BE2C (cell line): ENCODE data around the gene RBM6.
"Not testable (repeated sequence)": the region's sequence is repeated elsewhere in the genome, so short reads cannot be mapped to it uniquely, and the experiment has no call there.

Experiments
- DNase-seq: peaks from one replicate; pipeline ENCODE4 v3.0.0-alpha.2; 2020
- H3K27me3 ChIP-seq: fragments of 250-450 bp; sonication (Bioruptor Pico); 2 replicates; pipeline ENCODE4 v1.5.1; 2020; ENCODE audit warnings: mild to moderate bottlenecking
- H3K36me3 ChIP-seq: fragments of 250-450 bp; sonication (Bioruptor Pico); 2 replicates; pipeline ENCODE4 v1.5.1; 2020; ENCODE audit warnings: mild to moderate bottlenecking
- H3K4me1 ChIP-seq: fragments of 250-450 bp; sonication (Bioruptor Pico); 2 replicates; pipeline ENCODE4 v1.5.1; 2020
- H3K4me3 ChIP-seq: 2 replicates; pipeline ENCODE4 v1.5.1; 2011; ENCODE audit warnings: low read depth, low read length
- H3K9me3 ChIP-seq: fragments of 250-450 bp; sonication (Bioruptor Pico); 2 replicates; pipeline ENCODE4 v1.5.1; 2020
- TF ChIP-seq, protein P1 (sequence below): IDR thresholded peaks from 2 replicates; pipeline ENCODE4 v1.5.1; 2012; ENCODE audit warnings: mild to moderate bottlenecking, low read depth, low read length

The RBM6 gene

DNA sequence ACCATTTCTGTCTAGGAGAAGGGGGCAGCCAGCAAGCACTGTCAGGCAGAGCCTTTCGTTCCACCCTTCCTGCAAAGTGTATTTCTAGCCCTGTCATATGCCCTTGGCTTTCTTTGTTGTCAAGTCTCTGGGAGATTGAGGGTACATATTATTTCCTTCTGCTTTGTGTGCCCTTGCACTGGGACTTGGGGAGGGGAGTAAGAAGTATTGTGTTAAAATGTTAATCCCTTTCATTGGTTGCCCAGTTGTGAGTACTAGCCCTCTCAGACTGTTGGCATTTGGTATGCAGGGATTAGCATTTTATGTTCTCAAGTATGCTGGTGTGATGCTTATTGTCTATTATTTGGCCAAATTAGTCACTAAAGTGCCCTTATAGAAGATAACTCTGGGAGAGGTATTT is 63.9 kb downstream of the RBM6 start:
- H3K27me3 ChIP-seq = no peaks in the 10 kb centered on the region
- TF ChIP-seq, protein P1, sequence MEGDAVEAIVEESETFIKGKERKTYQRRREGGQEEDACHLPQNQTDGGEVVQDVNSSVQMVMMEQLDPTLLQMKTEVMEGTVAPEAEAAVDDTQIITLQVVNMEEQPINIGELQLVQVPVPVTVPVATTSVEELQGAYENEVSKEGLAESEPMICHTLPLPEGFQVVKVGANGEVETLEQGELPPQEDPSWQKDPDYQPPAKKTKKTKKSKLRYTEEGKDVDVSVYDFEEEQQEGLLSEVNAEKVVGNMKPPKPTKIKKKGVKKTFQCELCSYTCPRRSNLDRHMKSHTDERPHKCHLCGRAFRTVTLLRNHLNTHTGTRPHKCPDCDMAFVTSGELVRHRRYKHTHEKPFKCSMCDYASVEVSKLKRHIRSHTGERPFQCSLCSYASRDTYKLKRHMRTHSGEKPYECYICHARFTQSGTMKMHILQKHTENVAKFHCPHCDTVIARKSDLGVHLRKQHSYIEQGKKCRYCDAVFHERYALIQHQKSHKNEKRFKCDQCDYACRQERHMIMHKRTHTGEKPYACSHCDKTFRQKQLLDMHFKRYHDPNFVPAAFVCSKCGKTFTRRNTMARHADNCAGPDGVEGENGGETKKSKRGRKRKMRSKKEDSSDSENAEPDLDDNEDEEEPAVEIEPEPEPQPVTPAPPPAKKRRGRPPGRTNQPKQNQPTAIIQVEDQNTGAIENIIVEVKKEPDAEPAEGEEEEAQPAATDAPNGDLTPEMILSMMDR = no peak
- no peaks in the 10 kb centered on the region for H3K36me3 ChIP-seq
- H3K4me3 ChIP-seq = no peak overlapping the region
- DNase-seq = no peak
- no peaks in the 10 kb centered on the region for H3K4me1 ChIP-seq
- H3K9me3 ChIP-seq = no peaks in the 10 kb centered on the region

DNA sequence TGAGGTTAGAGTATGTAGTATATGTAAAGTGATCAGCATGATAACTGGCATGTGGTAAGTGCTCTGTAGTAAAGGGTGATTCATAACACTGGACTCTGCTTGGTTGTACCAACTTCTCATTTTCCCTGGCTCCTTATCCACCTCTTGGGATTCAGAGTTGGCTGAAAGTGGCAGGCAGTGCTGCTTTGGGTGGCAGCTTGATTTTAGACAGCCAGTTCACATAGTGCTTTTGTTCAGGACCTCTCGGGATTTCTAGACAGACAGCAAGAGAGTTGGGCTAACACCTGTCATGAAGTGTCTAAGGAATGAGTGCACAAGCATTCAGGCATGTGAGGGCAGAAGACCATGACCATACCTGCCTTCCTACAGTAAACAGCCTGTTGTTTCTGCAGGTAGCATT is 69.0 kb downstream of the RBM6 start:
- no peak for DNase-seq
- Histone ChIP-seq H3K9me3 (no peaks in the 10 kb centered on the region), H3K36me3 (no peaks in the 10 kb centered on the region), H3K4me3 (no peak overlapping the region), H3K27me3 (no peaks in the 10 kb centered on the region), H3K4me1 (no peaks in the 10 kb centered on the region)
- TF ChIP-seq, protein P1 = no peak

DNA sequence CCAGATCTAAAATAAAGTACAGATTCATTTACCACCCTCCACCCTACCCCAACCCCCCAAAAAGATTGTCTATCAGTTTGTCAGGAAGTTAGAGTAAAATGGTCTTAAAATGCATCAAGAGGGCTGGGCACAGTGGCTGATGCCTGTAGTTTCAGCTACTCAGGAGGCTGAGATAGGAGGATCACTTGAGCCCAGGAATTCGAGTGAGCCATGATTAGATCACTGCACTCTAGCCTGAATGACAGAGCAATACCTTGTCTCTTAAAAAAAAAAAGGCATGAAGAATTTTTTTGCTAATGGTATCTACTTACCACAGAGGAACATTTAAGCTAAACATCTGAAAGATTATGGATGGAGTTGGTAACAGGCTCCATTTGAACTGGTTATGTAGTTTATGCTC is 71.0 kb downstream of the RBM6 start:
- Histone ChIP-seq H3K27me3 (no peaks in the 10 kb centered on the region), H3K36me3 (no peaks in the 10 kb centered on the region), H3K4me1 (no peaks in the 10 kb centered on the region), H3K4me3 (no peak overlapping the region), H3K9me3 (no peaks in the 10 kb centered on the region)
- TF ChIP-seq, protein P1 = no peak
- DNase-seq = no peak

DNA sequence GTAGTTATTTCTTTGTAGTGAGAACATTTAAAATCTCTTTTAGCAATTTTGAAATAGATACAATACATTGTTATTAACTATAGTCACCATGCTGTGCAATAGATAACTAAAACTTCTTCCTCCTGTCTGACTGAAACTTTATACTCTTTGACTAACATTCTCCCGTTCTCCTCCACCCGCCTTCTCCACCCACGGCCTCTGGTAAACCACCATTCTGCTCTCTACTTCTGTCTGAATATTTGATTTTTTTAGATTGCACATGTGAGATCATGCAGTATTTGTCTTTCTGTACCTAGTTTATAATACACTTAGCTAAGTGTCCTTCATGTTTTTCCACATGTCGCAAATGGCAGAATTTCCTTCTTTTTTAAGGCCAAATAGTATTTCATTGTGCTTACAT is 76.0 kb downstream of the RBM6 start:
- no peaks in the 10 kb centered on the region for H3K36me3 ChIP-seq
- H3K4me1 ChIP-seq = no peaks in the 10 kb centered on the region
- TF ChIP-seq, protein P1 = no peak
- H3K27me3 ChIP-seq = no peaks in the 10 kb centered on the region
- no peak overlapping the region for H3K4me3 ChIP-seq
- H3K9me3 ChIP-seq = no peaks in the 10 kb centered on the region
- no peak for DNase-seq

DNA sequence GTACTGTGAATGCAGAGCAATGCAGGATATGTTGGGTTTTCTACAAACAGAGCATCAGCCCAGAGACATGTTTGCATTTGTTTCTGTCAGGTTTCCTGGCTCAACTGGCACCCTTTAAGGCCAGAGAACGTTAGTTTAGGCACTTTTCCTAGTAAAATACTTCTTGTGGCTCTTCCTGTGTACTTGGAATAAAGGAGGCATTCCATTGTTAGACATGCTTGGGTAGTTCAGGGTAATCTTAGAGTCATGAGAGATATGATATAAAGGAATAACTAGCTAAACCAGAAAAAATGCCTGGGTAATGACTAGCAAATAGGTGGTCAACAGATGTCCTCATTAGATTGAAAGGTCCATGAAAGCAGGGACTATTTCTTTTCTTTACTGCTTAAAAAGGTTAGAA is 88.4 kb downstream of the RBM6 start:
- Histone ChIP-seq H3K4me3 (no peak overlapping the region), H3K36me3 (no peaks in the 10 kb centered on the region), H3K9me3 (no peaks in the 10 kb centered on the region), H3K4me1 (no peaks in the 10 kb centered on the region), H3K27me3 (no peaks in the 10 kb centered on the region)
- TF ChIP-seq, protein P1 = no peak
- no peak for DNase-seq

DNA sequence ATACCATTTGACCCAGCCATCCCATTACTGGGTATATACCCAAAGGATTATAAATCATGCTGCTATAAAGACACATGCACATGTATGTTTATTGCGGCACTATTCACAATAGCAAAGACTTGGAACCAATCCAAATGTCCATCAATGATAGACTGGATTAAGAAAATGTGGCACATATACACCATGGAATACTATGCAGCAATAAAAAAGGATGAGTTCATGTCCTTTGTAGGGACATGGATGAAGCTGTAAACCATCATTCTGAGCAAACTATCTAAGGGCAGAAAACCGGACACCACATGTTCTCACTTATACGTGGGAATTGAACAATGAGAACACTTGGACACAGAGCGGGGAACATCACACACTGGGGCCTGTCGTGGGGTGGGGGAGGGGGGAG is 91.3 kb downstream of the RBM6 start:
- not testable (repeated sequence) for H3K4me1 ChIP-seq, H3K9me3 ChIP-seq, H3K36me3 ChIP-seq, H3K27me3 ChIP-seq, DNase-seq, H3K4me3 ChIP-seq

DNA sequence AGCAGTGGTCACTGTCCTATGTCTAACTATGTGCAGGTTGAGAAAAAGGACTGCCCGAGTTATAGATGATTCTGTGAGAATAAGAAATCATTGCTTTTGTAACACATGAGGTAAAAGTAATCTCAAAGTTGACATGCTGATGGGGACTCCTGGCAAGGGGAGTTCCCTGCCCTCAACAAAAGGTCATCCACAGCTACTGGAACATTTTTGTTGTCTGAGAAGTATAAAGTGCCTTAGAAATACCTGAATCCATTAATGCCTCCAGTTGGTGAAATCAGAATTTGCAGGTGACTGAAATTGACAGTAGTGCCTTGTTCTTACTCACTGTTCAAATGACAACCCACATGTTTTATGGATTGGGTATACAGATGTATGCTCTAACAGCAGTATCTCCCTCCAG is 105.0 kb downstream of the RBM6 start:
- no peak overlapping the region for H3K4me3 ChIP-seq
- H3K4me1 ChIP-seq = no peaks in the 10 kb centered on the region
- H3K27me3 ChIP-seq = no peaks in the 10 kb centered on the region
- no peak for DNase-seq
- TF ChIP-seq, protein P1 = no peak
- H3K36me3 ChIP-seq = peaks cover 2% of the 10 kb centered on the region
- no peaks in the 10 kb centered on the region for H3K9me3 ChIP-seq
